ENCODE results near the gene SKI.

DNA sequence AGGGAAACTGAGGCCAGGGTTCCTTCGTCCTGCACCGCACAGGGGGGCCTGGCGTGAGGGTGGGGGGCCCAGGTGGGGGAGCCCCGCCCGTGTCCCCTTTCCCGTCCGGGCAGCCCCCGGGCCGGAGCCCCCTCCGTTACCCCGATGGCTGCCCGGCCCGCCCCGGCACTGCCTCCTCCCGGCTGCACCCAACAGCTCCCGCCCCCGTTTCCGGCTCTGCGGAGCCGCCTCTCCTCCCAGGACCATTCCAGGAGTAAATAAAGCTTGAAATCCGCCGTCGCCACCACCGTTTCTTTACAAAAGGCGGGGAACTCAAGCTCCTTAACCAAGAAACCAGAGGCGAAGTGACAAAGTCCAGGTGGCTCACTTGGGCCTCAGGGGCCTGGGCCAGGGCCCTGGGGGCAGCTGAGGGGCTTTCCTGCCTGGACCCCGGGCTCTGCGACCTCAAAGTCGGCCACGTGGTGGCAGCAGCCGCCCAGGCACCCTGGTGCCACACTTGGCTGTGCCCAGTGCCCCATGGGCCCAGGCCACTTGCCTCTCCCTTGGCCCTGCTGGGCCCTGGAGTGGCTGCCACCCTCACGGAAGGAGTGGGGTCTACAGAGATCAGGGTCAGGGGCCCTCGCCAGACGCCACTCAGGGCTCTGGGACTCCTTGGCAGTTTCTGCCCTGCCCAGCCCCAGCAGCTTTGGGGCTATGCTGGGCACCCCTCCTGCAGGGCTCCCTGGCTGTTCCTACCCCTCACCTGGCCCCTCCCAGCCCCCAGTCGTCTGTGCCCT lies 33.0 kb upstream of the SKI start:
- no peak for TF ChIP-seq GATA2 (IDR thresholded peaks at IDR 0.05; ENCODE audit: low read depth, low read length)
- no peak for TF ChIP-seq GATA3 (IDR thresholded peaks at IDR 0.05; ENCODE audit: low read depth, low read length)

Data from SH-SY5Y (cell line).